GM21390 (cell line): ENCODE data around the gene CRABP2.

Experiments
- ATAC-seq: cut with Tn5 transposase; IDR thresholded peaks from one replicate; pipeline ENCODE4 v1.9.1; 2021; ENCODE audit not compliant: unreplicated experiment

CRABP2 gene

GRCh38 chr1:156656806-156657740 is 48.3 kb downstream of the CRABP2 start:
- ATAC-seq = no peak

GRCh38 chr1:156655904-156656516 is 49.4 kb downstream of the CRABP2 start:
- ATAC-seq = no peak

GRCh38 chr1:156655151-156655903 is 50.1 kb downstream of the CRABP2 start:
- no peak for ATAC-seq

- no peak for ATAC-seq
These were observed 50.7 kb downstream of the CRABP2 start for GRCh38 chr1:156654700-156655099.

- no peak for ATAC-seq
These were observed 52.4 kb downstream of the CRABP2 start for GRCh38 chr1:156652992-156653355.

GRCh38 chr1:156652131-156652991 is 53.0 kb downstream of the CRABP2 start:
- no peak for ATAC-seq
